SHP77 treated with DMSO at 0.1 percent for 48 hours (cell line): ENCODE results near the gene LGSN.
"Not testable (repeated sequence)": the region's sequence is repeated elsewhere in the genome, so short reads cannot be mapped to it uniquely, and the experiment has no call there.

Source experiments
- DNase-seq: peaks from one replicate; lab custom pipeline; 2025; lab: John Stamatoyannopoulos, UW

Gene LGSN

GRCh38 chr6:63306420-63306819, 13.4 kb downstream of the LGSN start:
- DNase-seq = no peak

GRCh38 chr6:63305277-63305676, 14.5 kb downstream of the LGSN start:
- DNase-seq = no peak

- no peak for DNase-seq
Measured at GRCh38 chr6:63303476-63303875, 16.3 kb downstream of the LGSN start.

- DNase-seq = no peak
Measured at GRCh38 chr6:63299667-63300066, 20.1 kb downstream of the LGSN start.

DNA sequence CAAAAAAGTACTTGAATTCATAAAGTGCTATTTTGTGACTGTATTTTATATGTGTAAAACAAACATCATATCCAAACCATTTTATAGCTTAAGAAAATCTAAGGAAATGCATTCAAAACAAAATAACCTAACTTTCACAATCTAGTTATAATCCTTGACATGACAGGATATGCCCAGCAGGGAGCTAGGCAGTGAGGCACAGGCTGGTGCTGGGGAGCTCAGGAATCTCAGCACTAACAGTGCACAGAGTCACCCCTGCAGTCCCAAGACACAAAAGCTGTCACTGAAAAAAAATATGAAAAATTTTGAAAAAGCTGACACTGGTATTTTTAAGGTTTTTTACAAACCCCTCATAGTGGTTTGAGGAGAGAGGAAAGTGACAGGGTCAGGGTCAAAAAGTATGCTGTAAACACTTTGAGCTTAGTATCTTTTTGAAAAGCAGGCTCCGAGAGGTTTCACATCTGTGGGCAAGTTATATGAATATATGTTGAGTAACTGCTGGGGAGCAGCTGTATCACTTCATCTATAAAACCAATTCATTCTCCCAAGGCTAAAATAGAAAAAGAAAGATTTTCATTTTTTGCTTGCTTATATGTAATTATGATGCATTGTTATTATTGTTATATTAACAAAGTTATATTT, 24.1 kb downstream of the LGSN start:
- no peak for DNase-seq

- DNase-seq = no peak
Measured at GRCh38 chr6:63290492-63291058, 29.2 kb downstream of the LGSN start.

DNA sequence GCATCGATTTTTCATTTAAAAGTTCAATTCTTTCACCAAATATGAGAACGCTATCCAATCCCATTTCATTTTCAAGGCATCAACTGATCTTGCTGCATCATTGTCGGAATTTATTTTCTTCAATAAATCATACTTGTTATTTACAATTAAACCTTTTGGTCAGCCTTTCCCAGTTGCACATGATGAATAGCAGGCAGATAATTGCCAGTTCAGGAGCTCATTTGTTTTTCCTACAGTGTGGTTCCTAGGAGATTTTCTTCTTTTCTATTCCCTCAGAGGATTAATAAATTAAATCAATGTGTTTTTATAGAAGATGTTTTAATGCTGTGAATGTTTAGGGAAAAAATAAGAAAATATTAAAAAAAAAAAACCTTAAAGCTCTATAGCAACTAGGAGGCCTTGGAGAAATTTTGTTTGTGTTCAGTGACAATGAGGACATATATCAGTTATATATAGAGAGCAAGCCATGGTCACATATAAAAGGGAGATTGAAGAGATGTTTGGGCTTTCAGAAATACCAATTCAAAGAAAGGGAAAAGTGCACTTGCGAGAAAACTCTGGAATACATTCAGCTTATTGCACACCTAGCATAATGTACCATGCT, 30.4 kb downstream of the LGSN start:
- DNase-seq = no peak

GRCh38 chr6:63280639-63281180, 39.1 kb downstream of the LGSN start:
- DNase-seq = no peak

- no peak for DNase-seq
Measured at GRCh38 chr6:63278916-63279315, 40.9 kb downstream of the LGSN start.

- no peak for DNase-seq
Measured at GRCh38 chr6:63275953-63276352, 43.8 kb downstream of the LGSN start.

GRCh38 chr6:63274795-63275430, 44.9 kb downstream of the LGSN start:
- not testable (repeated sequence) for DNase-seq

DNA sequence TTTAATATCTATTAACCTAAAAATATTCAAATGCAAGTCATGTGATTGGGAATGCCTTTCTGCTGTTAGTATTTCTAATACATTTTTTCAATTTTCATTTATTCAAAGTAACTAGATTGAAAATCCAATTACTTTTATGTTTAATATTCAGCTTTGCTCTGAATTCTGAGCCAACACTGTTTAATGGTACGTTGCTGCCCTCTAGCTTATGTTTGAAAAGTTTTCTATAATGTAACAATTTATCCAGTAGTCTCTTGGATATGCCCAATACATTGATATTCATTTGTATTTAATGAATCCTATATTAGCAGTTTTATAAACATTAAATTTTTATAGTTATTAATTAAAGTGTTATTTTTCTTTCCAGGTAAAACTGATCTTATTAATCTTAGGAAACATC, 47.4 kb downstream of the LGSN start:
- peak; percentile 8 for DNase-seq

- DNase-seq = no peak
Measured at GRCh38 chr6:63269470-63269869, 50.3 kb downstream of the LGSN start.

GRCh38 chr6:63268574-63268973, 51.2 kb downstream of the LGSN start:
- DNase-seq = no peak

DNA sequence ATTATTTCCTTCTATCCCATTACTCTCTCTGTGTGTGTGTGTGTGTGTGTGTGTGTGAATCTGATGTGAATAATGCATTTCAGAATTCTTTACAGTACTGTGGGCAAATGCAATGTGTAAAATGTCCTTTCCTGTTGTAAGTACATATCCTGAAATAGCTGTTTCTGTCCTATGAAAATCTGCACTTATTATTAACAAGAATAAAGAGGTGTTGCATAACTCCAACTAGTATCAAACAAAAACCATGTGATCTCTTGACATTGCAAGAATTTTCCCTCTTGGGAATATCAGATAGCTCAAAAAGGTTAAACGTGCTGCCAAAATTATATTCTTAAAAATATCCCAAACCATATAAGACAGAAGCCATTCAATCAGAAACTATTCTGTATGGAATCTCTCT, 52.0 kb downstream of the LGSN start:
- DNase-seq = no peak

DNA sequence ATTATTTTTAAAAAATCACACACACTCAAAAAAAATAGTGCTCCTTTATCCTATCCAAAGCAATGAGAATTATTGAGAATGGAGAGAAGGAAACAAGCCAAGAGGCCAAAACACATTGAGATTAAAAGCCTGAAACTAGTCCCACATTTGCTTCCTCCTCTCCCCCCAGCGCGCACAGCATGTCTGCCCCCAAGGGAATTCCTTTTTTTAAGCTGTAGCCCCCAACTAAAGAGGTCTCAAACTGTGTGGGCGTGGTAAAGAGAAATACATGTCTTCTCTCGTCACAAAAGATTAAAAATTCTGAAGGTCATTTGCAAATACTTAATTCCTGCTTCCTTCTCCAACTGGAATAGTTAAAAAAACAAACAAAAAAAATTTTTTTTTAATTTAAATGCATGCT, 52.7 kb downstream of the LGSN start:
- no peak for DNase-seq

DNA sequence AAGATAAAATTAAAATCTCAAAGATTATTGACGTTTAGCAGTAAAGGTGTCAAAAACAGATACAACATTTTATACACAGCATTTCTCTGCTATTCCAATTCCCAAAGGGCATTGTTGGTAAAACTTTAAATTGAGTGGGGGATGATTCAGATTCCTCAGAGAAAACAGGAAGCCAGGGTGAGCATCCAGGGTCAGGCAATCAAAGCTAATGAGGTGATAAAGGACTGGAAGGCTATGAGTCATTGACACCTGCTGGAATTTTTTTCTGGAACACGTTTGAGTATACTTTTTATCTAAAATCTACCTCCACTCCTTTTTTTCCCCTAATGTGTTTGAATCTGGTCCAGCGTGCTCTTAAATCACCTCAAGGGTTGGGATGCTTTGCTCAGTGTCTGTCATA, 56.3 kb downstream of the LGSN start:
- DNase-seq = no peak

- DNase-seq = no peak
Measured at GRCh38 chr6:63261820-63262219, 58.0 kb downstream of the LGSN start.

DNA sequence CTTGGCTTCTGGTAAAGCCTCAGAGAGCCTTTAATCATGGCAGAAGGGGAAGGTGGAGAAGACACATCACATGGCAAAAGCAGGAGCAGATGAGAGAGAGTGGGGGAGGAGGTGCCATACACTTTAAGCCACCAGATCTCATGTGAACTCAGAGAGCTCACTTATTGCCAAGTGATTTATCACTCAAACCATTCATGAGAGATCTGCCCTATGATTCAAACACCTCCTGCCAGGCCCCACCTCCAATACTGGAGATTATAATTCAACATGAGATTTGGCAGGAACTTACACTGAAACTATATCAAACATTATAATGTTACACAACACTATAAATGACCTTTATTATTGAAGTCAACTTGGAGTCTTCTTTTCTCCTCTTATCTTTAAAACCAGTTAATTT, 60.6 kb downstream of the LGSN start:
- no peak for DNase-seq

DNA sequence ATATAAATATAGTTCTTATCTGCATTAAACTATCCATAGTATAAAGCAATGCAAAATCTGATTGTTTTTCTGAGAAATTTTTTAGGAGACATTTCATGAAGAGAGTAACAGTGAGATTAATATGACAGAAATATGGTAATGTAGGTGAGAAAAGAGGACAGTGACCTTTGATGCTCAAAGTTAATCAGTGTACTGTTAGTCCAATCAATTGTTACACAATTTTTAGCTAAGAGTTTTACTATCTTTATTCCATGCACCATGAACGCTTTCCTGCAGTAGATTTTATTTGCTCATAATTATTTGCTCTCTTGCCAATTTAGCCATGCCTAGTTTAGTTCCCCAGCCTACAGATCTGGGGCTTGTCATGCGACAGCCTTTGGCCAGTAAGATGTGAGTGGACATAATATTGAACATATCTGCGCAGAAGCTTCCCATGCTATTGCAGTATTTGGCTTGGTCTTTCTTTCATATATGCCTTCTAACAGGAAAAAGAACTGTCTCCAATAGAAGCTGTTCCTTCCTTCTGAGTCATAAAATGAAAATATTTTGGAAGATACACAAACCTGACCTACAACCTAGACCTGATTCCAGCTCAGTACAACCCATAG, 69.8 kb downstream of the LGSN start:
- no peak for DNase-seq

DNA sequence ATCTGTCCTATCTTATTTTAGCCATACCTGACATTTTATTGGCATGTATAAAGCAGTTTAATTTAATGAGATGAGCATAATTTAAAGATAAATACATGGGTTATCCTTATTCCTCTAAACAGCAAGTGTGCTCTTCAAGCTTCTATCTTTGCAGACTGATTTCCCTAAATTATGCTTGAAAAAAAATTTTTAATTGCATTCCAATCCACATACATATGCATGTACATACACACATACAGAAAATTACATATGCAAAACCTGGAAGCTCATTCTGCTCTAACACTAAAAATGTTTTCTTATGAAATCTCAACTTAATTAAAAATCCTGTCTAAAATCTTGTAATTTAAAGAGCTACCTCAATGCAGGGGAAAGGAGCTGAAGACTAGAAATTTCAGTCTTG, 73.2 kb downstream of the LGSN start:
- no peak for DNase-seq

DNA sequence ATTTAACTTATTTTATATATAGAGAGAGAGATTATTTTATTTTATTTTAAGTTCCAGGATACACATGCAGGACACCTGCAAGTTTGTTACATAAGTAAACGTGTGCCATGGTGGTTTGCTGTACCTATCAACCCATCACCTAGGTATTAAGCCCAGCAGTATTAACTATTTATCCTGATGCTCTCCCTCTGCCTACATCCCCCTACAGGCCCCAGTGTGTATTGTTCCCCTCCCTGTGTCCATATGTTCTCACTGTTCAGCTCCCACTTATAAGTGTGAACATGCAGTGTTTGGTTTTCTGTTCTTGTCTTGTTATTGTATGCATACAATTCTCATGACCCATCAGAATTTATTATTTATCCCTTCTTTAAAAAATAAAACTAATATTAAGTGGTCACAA, 73.9 kb downstream of the LGSN start:
- peak; percentile 13 for DNase-seq

- no peak for DNase-seq
Measured at GRCh38 chr6:63245420-63245819, 74.4 kb downstream of the LGSN start.
